ENCODE data around the gene HTRA3.
"Not testable (repeated sequence)": the region's sequence is repeated elsewhere in the genome, so short reads cannot be mapped to it uniquely, and the experiment has no call there.

HTRA3 gene

DNA sequence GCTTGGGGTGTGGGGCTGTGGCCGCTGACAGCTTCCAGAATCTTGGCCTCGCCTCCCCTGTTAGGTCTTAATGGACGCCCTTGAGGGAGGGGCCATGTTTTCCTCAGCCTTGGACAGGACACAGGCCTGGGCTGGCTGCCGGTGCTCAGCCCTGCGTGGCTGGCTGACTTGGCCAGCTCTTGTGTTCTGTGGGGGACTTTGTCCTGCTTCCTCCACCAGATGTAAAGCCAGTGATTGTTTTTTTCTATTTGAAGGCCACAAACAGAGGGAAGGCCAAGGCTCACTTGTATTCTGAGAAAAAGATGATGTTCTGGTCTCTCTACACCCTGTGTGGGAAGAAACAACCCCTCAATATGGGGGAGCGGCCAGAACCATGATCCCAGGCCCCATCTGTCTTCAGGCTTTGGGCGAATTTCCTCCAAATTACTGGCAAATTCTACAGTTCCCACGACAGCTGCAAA lies 71.3 kb downstream of the HTRA3 start:
- Histone ChIP-seq H3K27me3 (peaks cover 0 to 12% of the 10 kb centered on the region in 2 donors), H3K4me3 (no peak overlapping the region), H3K27ac (peak overlapping the region in 1 of 2 donors; percentile 30), H3K4me1 (peaks cover 0 to 7% (median 2%) of the 10 kb centered on the region in 4 donors), H3K36me3 (no peaks in the 10 kb centered on the region), H3K9me3 (peaks cover 0 to 3% (median 0%) of the 10 kb centered on the region in 3 donors)
- intact Hi-C loops (cut with DNase I; ENCODE audit: low total_unique reads), result no loop called here
- no peak for TF ChIP-seq CTCF (IDR thresholded peaks at IDR 0.05)
- peak; percentile 75 to 87 for DNase-seq

DNA sequence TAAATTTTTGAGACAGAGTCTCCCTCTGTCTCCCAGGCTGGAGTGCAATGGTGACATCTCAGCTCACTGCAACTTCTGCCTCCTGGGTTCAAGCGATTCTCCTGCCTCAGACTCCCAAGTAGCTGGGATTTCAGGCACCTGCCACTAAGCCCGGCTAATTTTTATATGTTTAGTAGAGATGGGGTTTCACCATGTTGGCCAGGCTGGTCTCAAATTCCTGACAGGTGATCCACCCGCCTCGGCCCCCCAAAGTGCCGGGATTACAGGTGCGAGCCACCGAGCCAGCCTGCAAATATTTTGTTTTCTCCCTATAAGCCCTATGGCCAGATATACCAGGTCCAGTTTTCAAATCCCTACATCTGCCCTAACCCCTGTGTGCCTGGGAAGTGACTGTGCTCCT lies 71.7 kb downstream of the HTRA3 start:
- intact Hi-C loops (cut with DNase I; ENCODE audit: low total_unique reads); H3K9me3 ChIP-seq; H3K4me1 ChIP-seq; H3K36me3 ChIP-seq; H3K4me3 ChIP-seq: not testable (repeated sequence)
- DNase-seq, result peak in 1 of 2 donors; percentile 50
- H3K27ac ChIP-seq, result peak overlapping the region in 1 of 2 donors; percentile 30
- peaks cover 0 to 16% of the 10 kb centered on the region in 2 donors for H3K27me3 ChIP-seq

DNA sequence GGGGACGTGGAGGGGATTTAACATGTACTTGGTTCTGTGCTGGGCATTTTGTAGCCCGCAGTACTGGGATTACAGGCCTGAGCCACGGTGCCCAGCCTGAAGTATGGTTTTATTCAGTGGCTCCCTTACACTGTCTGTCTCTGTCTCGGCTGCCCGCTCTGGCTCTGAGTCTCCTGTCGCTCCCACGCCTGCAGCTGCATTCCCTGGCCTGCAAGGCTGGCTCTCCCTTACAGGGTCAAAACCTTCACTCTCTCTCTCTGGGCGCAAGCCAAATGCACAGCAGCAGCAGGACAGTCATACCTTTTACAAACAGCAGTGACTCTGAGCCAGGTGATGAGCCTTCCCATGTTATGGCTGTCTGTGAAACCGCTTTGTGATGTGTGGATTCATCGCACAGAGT lies 72.1 kb downstream of the HTRA3 start:
- intact Hi-C loops (cut with DNase I; ENCODE audit: low total_unique reads), result no loop called here
- Histone ChIP-seq H3K27me3 (peaks cover 0 to 20% of the 10 kb centered on the region in 2 donors), H3K4me3 (no peak overlapping the region), H3K36me3 (no peaks in the 10 kb centered on the region), H3K9me3 (peaks cover 0 to under 1% (median 0%) of the 10 kb centered on the region in 3 donors), H3K27ac (peak overlapping the region in 1 of 2 donors; percentile 30), H3K4me1 (peaks cover 0 to 7% (median 2%) of the 10 kb centered on the region in 4 donors)
- TF ChIP-seq CTCF (IDR thresholded peaks at IDR 0.05), result no peak
- peak in 1 of 2 donors; percentile 63 for DNase-seq

DNA sequence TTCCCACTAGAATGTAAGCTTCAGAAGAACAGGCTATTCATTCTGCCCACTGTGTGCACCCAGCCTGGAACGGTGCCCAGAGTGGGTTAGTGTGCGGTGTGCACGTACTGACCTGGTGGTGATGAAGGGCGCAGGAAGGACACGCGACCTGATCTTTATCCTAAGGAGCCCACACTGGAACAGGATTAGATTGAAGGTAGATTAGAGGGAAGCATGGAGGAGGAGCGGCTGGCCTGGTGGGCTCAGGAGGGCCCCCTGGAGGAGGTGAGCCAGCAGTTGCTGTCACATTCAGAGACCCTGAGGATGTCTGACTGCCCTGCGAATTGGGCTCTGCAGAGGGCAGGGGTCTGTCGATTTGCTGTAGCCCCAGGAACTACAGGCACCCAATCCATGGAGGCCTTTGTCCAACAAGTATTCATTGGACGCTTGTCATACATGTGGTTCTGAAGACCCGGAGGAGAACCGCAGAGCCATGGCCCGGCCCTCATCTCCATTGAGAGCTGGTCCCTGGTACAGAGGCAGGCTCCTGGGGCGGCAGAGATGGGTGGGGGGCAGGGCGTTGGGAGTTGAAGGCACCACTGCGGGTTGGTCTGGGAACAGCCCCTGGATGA lies 73.2 kb downstream of the HTRA3 start:
- H3K27ac ChIP-seq, result no peak overlapping the region
- peaks cover 0 to 26% of the 10 kb centered on the region in 2 donors for H3K27me3 ChIP-seq
- H3K36me3 ChIP-seq, result no peaks in the 10 kb centered on the region
- no peak overlapping the region for H3K4me3 ChIP-seq
- H3K9me3 ChIP-seq, result no peaks in the 10 kb centered on the region
- no peak for TF ChIP-seq CTCF (IDR thresholded peaks at IDR 0.05)
- intact Hi-C loops (cut with DNase I; ENCODE audit: low total_unique reads), result no loop called here
- peak in 1 of 2 donors; percentile 40 for DNase-seq
- peaks cover 0 to 7% (median 2%) of the 10 kb centered on the region in 4 donors for H3K4me1 ChIP-seq

GRCh38 chr4:8343262-8343966 lies 73.9 kb downstream of the HTRA3 start:
- no peak overlapping the region for H3K27ac ChIP-seq
- peaks cover 0 to 7% (median 2%) of the 10 kb centered on the region in 4 donors for H3K4me1 ChIP-seq
- H3K4me3 ChIP-seq, result no peak overlapping the region
- peak in 1 of 2 donors; percentile 62 for DNase-seq
- H3K27me3 ChIP-seq, result peaks cover 0 to 30% of the 10 kb centered on the region in 2 donors
- no peak for TF ChIP-seq CTCF (IDR thresholded peaks at IDR 0.05)
- intact Hi-C loops (cut with DNase I; ENCODE audit: low total_unique reads), result no loop called here
- H3K9me3 ChIP-seq, result no peaks in the 10 kb centered on the region
- H3K36me3 ChIP-seq, result no peaks in the 10 kb centered on the region

- intact Hi-C loops (cut with DNase I; ENCODE audit: low total_unique reads), result no loop called here
- Histone ChIP-seq H3K27ac (no peak overlapping the region), H3K36me3 (no peaks in the 10 kb centered on the region), H3K27me3 (peaks cover 0 to 30% of the 10 kb centered on the region in 2 donors), H3K9me3 (no peaks in the 10 kb centered on the region), H3K4me3 (no peak overlapping the region), H3K4me1 (peaks cover 0 to 7% (median 2%) of the 10 kb centered on the region in 4 donors)
- no peak for DNase-seq
- no peak for TF ChIP-seq CTCF (IDR thresholded peaks at IDR 0.05)
Measured at GRCh38 chr4:8343967-8344331, 74.4 kb downstream of the HTRA3 start.

All from tibial artery (tissue), 4 donors.